WTC11 (cell line): ENCODE results near the gene ZDHHC23.

ENCODE experiments used
- ATF2 ChIP-seq: sonication (generic); formaldehyde crosslinking; IDR thresholded peaks from 2 replicates; pipeline ENCODE4 v1.8.1; 2022; ENCODE audit warnings: low read depth, missing genetic modification reagents, borderline replicate concordance
- FOXK1 ChIP-seq: sonication (generic); formaldehyde crosslinking; IDR thresholded peaks from 2 replicates; pipeline ENCODE4 v1.8.0; 2022; ENCODE audit warnings: mild to moderate bottlenecking, moderate library complexity, missing genetic modification reagents
- IRF1 ChIP-seq: sonication (generic); formaldehyde crosslinking; IDR thresholded peaks from 2 replicates; pipeline ENCODE4 v1.8.0; 2023; ENCODE audit warnings: missing genetic modification reagents
- IRF2 ChIP-seq: sonication (generic); formaldehyde crosslinking; IDR thresholded peaks from 2 replicates; pipeline ENCODE4 v1.8.0; 2022; ENCODE audit warnings: low read depth, missing genetic modification reagents, borderline replicate concordance
- TCF7 ChIP-seq: sonication (generic); formaldehyde crosslinking; IDR thresholded peaks from 2 replicates; pipeline ENCODE4 v1.8.0; 2022; ENCODE audit warnings: mild to moderate bottlenecking, low read depth, missing genetic modification reagents, moderate library complexity
- USF2 ChIP-seq: sonication (generic); formaldehyde crosslinking; IDR thresholded peaks from 2 replicates; pipeline ENCODE4 v1.8.1; 2023; ENCODE audit warnings: mild to moderate bottlenecking, missing genetic modification reagents, moderate library complexity
- ZNF219 ChIP-seq: sonication (generic); formaldehyde crosslinking; IDR thresholded peaks from 2 replicates; pipeline ENCODE4 v1.8.0; 2023; ENCODE audit warnings: missing genetic modification reagents, mild to moderate bottlenecking, borderline replicate concordance
- ZNF423 ChIP-seq: fragments of 250-450 bp; sonication (Bioruptor Pico); IDR thresholded peaks from 2 replicates; pipeline ENCODE4 v2.1.2; 2022; ENCODE audit warnings: mild to moderate bottlenecking, moderate library complexity
- TF ChIP-seq, protein P1 (sequence below): sonication (generic); formaldehyde crosslinking; IDR thresholded peaks from 2 replicates; pipeline ENCODE4 v1.8.0; 2022; ENCODE audit warnings: mild to moderate bottlenecking, missing genetic modification reagents
- TF ChIP-seq, protein P2 (sequence below): sonication (generic); formaldehyde crosslinking; IDR thresholded peaks from 2 replicates; pipeline ENCODE4 v1.8.1; 2023; ENCODE audit warnings: mild to moderate bottlenecking, missing genetic modification reagents, borderline replicate concordance
- TF ChIP-seq, protein P3 (sequence below): fragments of 200-600 bp; IDR thresholded peaks from 2 replicates; pipeline ENCODE4 v1.8.0; 2022; ENCODE audit warnings: antibody characterized with exemption

DNA sequence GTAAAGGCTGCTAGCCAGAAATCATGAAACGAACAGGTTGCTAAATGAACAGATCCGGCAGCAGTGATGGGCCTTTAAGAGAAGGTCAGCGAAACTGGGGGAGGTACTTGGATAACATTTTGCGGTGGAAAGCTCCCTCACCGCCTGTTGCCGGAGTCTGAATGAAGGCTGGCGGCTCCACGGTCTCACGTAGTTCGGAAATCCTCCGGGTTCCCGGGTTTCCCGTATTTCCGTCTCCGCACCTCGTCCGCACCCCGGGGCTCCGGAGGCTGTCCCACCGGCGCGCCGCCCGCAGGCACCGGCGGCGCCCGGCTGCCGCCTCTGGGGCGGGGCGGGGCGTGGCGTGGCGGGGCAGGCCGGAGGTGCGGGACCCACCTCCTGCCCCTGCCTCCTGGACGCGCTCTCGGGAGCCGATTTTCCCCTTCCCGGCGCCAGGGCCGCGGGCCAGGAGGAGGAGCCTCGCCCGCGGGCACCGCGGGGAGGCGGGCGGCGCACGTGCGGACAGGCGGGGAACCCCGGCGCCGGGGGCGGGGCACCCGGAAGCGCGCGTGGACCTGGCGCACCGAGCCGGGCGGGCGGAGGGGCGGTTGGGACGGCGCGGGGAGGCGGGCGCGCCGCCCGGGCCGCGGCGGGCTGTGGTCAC, at the start of gene ZDHHC23:
- TF ChIP-seq, protein P1, sequence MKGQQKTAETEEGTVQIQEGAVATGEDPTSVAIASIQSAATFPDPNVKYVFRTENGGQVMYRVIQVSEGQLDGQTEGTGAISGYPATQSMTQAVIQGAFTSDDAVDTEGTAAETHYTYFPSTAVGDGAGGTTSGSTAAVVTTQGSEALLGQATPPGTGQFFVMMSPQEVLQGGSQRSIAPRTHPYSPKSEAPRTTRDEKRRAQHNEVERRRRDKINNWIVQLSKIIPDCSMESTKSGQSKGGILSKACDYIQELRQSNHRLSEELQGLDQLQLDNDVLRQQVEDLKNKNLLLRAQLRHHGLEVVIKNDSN (CRISPR knock-in tag), result no peak
- TF ChIP-seq ATF2 (no peak), IRF2 (no peak), ZNF219 (CRISPR knock-in tag) (no peak), ZNF423 (0 out of 2 replicates have a peak, but pooled peaks have one; percentile 32), IRF1 (CRISPR knock-in tag) (no peak), USF2 (CRISPR knock-in tag) (peak; percentile 47; the same call in 1 of the 2 replicates), TCF7 (no peak), FOXK1 (CRISPR knock-in tag) (no peak)
- TF ChIP-seq, protein P2, sequence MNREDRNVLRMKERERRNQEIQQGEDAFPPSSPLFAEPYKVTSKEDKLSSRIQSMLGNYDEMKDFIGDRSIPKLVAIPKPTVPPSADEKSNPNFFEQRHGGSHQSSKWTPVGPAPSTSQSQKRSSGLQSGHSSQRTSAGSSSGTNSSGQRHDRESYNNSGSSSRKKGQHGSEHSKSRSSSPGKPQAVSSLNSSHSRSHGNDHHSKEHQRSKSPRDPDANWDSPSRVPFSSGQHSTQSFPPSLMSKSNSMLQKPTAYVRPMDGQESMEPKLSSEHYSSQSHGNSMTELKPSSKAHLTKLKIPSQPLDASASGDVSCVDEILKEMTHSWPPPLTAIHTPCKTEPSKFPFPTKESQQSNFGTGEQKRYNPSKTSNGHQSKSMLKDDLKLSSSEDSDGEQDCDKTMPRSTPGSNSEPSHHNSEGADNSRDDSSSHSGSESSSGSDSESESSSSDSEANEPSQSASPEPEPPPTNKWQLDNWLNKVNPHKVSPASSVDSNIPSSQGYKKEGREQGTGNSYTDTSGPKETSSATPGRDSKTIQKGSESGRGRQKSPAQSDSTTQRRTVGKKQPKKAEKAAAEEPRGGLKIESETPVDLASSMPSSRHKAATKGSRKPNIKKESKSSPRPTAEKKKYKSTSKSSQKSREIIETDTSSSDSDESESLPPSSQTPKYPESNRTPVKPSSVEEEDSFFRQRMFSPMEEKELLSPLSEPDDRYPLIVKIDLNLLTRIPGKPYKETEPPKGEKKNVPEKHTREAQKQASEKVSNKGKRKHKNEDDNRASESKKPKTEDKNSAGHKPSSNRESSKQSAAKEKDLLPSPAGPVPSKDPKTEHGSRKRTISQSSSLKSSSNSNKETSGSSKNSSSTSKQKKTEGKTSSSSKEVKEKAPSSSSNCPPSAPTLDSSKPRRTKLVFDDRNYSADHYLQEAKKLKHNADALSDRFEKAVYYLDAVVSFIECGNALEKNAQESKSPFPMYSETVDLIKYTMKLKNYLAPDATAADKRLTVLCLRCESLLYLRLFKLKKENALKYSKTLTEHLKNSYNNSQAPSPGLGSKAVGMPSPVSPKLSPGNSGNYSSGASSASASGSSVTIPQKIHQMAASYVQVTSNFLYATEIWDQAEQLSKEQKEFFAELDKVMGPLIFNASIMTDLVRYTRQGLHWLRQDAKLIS, result no peak
- TF ChIP-seq, protein P3, sequence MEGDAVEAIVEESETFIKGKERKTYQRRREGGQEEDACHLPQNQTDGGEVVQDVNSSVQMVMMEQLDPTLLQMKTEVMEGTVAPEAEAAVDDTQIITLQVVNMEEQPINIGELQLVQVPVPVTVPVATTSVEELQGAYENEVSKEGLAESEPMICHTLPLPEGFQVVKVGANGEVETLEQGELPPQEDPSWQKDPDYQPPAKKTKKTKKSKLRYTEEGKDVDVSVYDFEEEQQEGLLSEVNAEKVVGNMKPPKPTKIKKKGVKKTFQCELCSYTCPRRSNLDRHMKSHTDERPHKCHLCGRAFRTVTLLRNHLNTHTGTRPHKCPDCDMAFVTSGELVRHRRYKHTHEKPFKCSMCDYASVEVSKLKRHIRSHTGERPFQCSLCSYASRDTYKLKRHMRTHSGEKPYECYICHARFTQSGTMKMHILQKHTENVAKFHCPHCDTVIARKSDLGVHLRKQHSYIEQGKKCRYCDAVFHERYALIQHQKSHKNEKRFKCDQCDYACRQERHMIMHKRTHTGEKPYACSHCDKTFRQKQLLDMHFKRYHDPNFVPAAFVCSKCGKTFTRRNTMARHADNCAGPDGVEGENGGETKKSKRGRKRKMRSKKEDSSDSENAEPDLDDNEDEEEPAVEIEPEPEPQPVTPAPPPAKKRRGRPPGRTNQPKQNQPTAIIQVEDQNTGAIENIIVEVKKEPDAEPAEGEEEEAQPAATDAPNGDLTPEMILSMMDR, result no peak
